Subcutaneous abdominal adipose tissue (tissue), 5 donors: ENCODE measurements around the gene TP53I3.
A peak's percentile ranks its signal among the peaks of the same experiment; 100 is the strongest.
"Not testable (repeated sequence)": the region's sequence is repeated elsewhere in the genome, so short reads cannot be mapped to it uniquely, and the experiment has no call there.

Experiments
- H3K27ac ChIP-seq: one replicate; pipeline ENCODE4 v1.7.0; 2013; ENCODE audit warnings: low read depth, mild to moderate bottlenecking, inconsistent platforms, low read length, moderate library complexity
- H3K27me3 ChIP-seq, 5 donors: one replicate each; pipeline ENCODE4 v1.7.0; 2013; ENCODE audit warnings: low read length in 5 of 5, inconsistent platforms in 1 of 5; ENCODE audit not compliant: control insufficient read depth in 5 of 5, insufficient read depth in 4 of 5
- H3K36me3 ChIP-seq, 5 donors: one replicate each; pipeline ENCODE4 v1.7.0; 2013; ENCODE audit warnings: low read length in 5 of 5; ENCODE audit not compliant: control insufficient read depth in 5 of 5, insufficient read depth in 5 of 5
- H3K4me1 ChIP-seq, 5 donors: one replicate each; pipeline ENCODE4 v1.7.0; 2013; ENCODE audit warnings: low read length in 5 of 5, mild to moderate bottlenecking in 3 of 5, moderate library complexity in 1 of 5; ENCODE audit not compliant: control insufficient read depth in 5 of 5, insufficient read depth in 5 of 5
- H3K4me3 ChIP-seq, 5 donors: one replicate each; pipeline ENCODE4 v1.7.0; 2013; ENCODE audit warnings: low read length in 5 of 5, low read depth in 1 of 5
- H3K9ac ChIP-seq, 5 donors: one replicate each; pipeline ENCODE4 v1.7.0; 2013; ENCODE audit warnings: low read length in 5 of 5, mild to moderate bottlenecking in 4 of 5, moderate library complexity in 3 of 5
- H3K9me3 ChIP-seq, 5 donors: one replicate each; pipeline ENCODE4 v1.7.0; 2013; ENCODE audit warnings: low read length in 5 of 5; ENCODE audit not compliant: control insufficient read depth in 5 of 5
- donor health status: healthy.
- donor health status: healthy.
- donor health status: healthy.
- donor health status: healthy.
- donor health status: healthy.

TP53I3 gene

DNA sequence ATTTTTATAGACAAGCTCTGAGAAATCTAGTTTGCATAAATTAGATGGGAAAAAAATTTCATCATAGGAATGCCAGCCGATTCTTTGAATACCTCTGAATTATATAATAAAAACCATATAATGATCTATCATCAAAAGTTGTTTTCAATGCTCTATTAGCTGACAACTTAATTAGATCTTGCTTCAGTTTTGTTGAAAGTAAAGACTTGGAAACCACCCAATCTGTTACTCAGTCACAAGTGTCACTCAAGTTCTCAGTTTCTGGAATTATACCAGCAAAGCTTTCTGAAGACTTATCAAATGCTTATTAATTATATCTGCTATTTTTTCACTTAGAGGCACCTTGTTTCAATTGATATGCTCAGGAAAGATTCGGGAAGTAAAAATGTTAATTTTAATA, 17.4 kb upstream of the TP53I3 start:
- peaks cover 0 to 5% (median 0%) of the 10 kb centered on the region in 5 donors for H3K4me1 ChIP-seq
- no peak overlapping the region for H3K9ac ChIP-seq
- peaks cover 0 to 18% (median 9%) of the 10 kb centered on the region in 5 donors for H3K36me3 ChIP-seq
- H3K27me3 ChIP-seq, result no peaks in the 10 kb centered on the region
- no peak overlapping the region for H3K27ac ChIP-seq
- peaks cover 0 to 3% (median 0%) of the 10 kb centered on the region in 5 donors for H3K9me3 ChIP-seq
- H3K4me3 ChIP-seq, result no peak overlapping the region

DNA sequence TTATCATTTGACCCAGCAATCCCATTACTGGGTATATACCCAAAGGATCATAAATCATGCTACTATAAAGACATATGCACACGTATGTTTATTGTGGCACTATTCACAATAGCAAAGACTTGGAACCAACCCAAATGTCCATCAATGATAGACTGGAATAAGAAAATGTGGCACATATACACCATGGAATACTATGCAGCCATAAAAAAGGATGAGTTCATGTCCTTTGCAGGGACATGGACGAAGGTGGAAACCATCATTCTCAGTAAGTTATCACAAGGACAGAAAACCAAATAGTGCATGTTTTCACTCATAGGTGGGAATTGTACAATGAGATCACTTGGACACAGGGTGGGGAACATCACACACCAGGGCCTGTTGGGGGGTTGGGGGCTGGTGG, 16.1 kb upstream of the TP53I3 start:
- H3K4me3 ChIP-seq, H3K9me3 ChIP-seq, H3K27me3 ChIP-seq, H3K27ac ChIP-seq, H3K9ac ChIP-seq, H3K4me1 ChIP-seq: not testable (repeated sequence)
- peaks cover 4 to 24% (median 10%) of the 10 kb centered on the region in 5 donors for H3K36me3 ChIP-seq

DNA sequence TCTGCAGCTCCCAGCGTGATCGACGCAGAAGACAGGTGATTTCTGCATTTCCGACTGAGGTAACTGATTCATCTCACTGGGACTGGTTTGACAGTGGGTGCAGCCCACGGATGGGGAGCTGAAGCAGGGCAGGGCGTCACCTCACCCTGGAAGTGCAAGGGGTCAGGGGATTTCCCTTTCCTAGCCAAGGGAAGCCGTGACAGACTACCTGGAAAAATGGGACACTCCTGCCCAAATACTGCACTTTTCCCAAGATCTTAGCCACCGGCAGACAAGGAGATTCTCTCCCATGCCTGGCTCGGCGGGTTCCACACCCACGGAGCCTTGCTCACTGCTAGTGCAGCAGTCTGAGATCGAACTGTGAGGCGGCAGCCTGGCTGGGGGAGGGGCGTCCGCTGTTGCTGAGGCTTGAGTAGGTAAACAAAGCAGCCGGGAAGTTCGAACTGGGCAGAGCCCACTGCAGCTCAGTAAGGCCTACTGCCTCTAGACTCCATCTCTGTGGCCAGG, 10.6 kb upstream of the TP53I3 start:
- not testable (repeated sequence) for H3K9ac ChIP-seq, H3K27ac ChIP-seq, H3K27me3 ChIP-seq, H3K9me3 ChIP-seq, H3K4me1 ChIP-seq, H3K4me3 ChIP-seq
- H3K36me3 ChIP-seq, result peaks cover 0 to 14% (median 9%) of the 10 kb centered on the region in 5 donors

DNA sequence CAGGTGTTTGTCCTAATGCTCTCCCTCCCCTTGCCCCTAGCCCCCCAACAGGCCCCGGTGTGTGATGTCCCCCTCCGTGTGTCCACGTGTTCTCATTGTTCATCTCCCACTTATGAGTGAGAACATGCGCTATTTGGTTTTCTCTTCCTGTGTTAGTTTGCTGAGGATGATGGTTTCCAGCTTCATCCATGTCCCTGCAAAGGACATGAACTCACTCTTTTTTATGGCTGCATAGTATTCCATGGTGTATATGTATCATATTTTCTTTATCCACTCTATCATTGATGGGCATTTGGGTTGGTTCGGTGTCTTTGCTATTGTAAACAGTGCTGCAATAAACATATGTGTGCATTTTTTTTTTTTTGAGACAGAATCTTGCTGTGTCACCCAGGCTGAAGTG, 8.6 kb upstream of the TP53I3 start:
- H3K27ac ChIP-seq, H3K27me3 ChIP-seq, H3K4me1 ChIP-seq, H3K9ac ChIP-seq, H3K4me3 ChIP-seq, H3K9me3 ChIP-seq: not testable (repeated sequence)
- peaks cover 0 to 19% (median 9%) of the 10 kb centered on the region in 5 donors for H3K36me3 ChIP-seq

DNA sequence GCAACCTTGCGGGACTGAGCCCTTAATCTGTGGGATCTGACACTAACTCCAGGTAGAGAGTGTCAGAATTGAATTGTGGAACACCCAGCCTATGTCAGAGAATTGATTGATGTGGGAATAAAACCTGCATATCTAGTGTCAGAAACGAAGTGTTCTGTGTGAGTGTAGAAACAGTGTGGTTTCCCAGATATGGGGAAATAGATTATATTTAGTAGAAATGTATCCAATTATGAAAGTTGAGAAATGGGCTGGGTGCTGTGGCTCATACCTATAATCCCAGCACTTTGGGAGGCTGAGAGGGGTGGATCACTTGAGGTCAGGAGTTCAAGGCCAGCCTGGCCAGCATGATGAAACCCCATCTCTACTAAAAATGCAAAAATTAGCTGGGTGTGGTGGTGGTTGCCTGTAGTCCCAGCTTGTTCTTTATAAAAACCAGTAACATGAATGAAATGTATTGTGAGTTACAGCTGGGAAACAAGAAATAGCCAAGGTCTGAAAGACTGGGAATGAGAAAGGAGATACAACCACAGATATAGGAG, 4.3 kb upstream of the TP53I3 start:
- H3K9me3 ChIP-seq, result no peaks in the 10 kb centered on the region
- no peak overlapping the region for H3K4me3 ChIP-seq
- H3K27me3 ChIP-seq, result no peaks in the 10 kb centered on the region
- peaks cover 2 to 15% (median 11%) of the 10 kb centered on the region in 5 donors for H3K4me1 ChIP-seq
- no peak overlapping the region for H3K9ac ChIP-seq
- H3K27ac ChIP-seq, result no peak overlapping the region
- peaks cover 0 to 11% (median 3%) of the 10 kb centered on the region in 5 donors for H3K36me3 ChIP-seq

DNA sequence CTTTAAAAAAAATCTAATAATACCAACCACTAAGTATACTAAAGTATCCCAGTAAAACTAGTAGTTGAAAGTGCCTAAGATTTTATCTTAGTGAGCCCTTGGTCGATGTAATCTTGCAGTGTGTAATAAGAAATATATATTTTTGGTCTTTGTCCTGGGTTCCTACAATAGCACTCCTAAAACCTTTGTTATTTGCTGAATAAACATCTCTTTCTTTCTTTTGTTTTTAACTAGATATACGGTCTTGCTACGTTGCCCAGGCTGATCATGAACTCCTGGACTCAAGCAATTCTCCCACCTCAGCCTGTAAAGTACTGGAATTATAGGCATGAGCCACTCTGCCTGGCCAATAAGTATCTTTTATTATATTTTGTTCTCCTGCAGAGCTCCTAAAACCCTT, 2.4 kb upstream of the TP53I3 start:
- no peaks in the 10 kb centered on the region for H3K27me3 ChIP-seq
- no peak overlapping the region for H3K9ac ChIP-seq
- no peaks in the 10 kb centered on the region for H3K9me3 ChIP-seq
- H3K4me1 ChIP-seq, result peaks cover 7 to 28% (median 20%) of the 10 kb centered on the region in 5 donors
- no peak overlapping the region for H3K4me3 ChIP-seq
- H3K27ac ChIP-seq, result no peak overlapping the region
- H3K36me3 ChIP-seq, result peaks cover 0 to 20% (median 11%) of the 10 kb centered on the region in 5 donors

DNA sequence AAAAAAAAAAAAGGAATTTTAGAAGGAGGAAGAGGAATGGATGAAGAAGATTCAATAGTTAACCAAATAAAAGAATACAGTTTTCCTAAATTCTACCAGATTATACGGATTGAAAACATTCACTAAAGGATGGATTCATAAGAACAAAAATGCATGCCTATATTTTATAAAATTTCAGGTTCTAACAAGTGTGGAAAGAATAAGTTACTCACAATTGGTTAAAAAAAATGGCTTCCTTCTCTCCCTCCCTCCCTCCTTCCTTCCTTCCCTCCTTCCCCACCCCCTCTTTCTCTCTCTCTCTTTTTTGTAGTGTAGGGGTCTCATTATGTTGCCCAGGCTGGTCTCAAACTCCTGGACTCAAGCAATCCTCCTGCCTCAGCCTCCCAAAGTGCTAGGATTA, 1.6 kb upstream of the TP53I3 start:
- Histone ChIP-seq H3K9ac (no peak overlapping the region), H3K4me1 (peaks cover 7 to 28% (median 20%) of the 10 kb centered on the region in 5 donors), H3K9me3 (no peaks in the 10 kb centered on the region), H3K27ac (no peak overlapping the region), H3K4me3 (no peak overlapping the region), H3K36me3 (peaks cover 0 to 27% (median 14%) of the 10 kb centered on the region in 5 donors), H3K27me3 (no peaks in the 10 kb centered on the region)

DNA sequence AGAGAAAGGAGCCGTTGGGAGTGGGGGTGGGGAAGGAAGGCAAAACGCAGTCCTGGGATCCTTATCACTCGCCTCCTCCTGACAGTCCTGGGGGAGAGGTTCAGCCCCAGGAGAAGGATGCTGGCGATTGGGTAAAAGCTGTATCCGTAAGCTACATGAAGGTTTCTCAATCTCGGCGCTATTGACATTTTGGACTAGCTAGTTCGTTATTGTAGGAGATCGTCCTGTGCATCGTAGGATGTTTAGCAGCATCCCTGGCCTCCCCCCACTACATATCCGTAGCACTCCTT, 511 bp upstream of the TP53I3 start:
- H3K4me1 ChIP-seq, result peaks cover 7 to 28% (median 20%) of the 10 kb centered on the region in 5 donors
- H3K36me3 ChIP-seq, result peaks cover 0 to 37% (median 23%) of the 10 kb centered on the region in 5 donors
- H3K27ac ChIP-seq, result peak overlapping the region; percentile 95
- no peaks in the 10 kb centered on the region for H3K9me3 ChIP-seq
- peak overlapping the region; percentile 75 to 87 (median 79) for H3K4me3 ChIP-seq
- H3K9ac ChIP-seq, result peak overlapping the region; percentile 68 to 89 (median 84)
- H3K27me3 ChIP-seq, result no peaks in the 10 kb centered on the region

DNA sequence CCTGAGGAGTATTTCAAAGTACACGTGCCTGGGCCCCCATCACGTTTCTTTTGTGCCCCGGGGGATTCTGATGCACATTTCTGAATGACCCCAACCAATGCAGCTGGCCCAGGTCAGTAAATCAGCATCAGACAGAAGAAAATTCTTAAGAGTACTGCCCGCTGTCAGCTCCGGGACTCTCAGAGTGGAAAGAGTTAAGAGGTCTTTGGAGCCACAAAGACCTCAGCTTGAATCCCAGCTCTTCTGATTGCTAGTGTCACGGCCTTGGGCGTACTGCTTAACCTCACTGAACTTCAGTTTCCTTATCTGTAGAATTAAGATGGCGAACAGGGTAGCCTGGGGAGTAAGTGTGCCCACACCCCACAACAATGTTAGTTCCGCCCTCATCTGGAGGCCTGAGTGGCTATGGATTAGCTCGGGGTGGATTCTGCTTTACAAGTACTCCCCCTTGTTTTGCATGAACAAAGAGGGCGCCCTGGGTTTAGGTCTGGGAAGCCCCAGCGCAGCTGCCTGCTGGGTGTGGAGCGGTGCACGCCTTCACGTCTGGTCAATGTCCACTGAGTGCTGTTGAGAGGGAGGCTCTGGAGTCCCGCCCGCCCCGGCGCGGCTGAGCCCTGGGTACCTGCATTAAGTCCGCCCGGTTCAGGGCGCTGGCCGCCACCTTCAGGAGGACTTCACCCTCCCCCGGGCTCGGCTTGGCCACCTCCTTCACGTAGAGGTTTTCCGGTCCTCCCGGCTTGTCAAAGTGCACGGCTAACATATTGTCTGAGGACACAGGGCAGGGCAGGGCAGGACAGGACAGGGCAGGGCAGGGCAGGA, 858 bp downstream of the TP53I3 start:
- Histone ChIP-seq H3K9ac (peak overlapping the region in 4 of 5 donors; percentile 11 to 89 (median 73)), H3K36me3 (peaks cover 0 to 47% (median 31%) of the 10 kb centered on the region in 5 donors)

More for the DNA sequence above, 858 bp downstream of the TP53I3 start:
- Histone ChIP-seq H3K27me3 (no peaks in the 10 kb centered on the region), H3K9me3 (no peaks in the 10 kb centered on the region), H3K4me3 (peak overlapping the region; percentile 75 to 87 (median 77)), H3K27ac (peak overlapping the region; percentile 95), H3K4me1 (peaks cover 7 to 28% (median 20%) of the 10 kb centered on the region in 5 donors)
